Uterus (tissue), 2 donors: ENCODE results near the gene MCUB.

Experiments used
- CTCF ChIP-seq, 4 experiments: fragments of 200-600 bp in 2 of 4; fragments of 450-650 bp in 2 of 4; sonication (generic) in 2 of 4; IDR thresholded peaks; one replicate each; pipeline ENCODE4 v1.5.1; 2016 to 2019; ENCODE audit warnings: antibody characterized with exemption in 4 of 4, mild to moderate bottlenecking in 2 of 4, moderate library complexity in 1 of 4
- POLR2A ChIP-seq, 2 donors: fragments of 450-650 bp; IDR thresholded peaks; one replicate each; pipeline ENCODE4 v1.6.1; 2016; ENCODE audit warnings: antibody characterized with exemption in 2 of 2, mild to moderate bottlenecking in 1 of 2, moderate library complexity in 1 of 2

- TF ChIP-seq CTCF (IDR thresholded peaks at IDR 0.05) = no peak
- no peak for TF ChIP-seq POLR2A (IDR thresholded peaks at IDR 0.05)
Observed at GRCh38 chr4:109615742-109616141, 55.7 kb downstream of the MCUB start.
